ENCODE measurements around the gene KCNJ6.

The KCNJ6 gene

GRCh38 chr21:37917612-37918011 lies 1.4 kb upstream of the KCNJ6 start:
- no peak for DNase-seq (ENCODE audit: extremely low spot score)
- ChIA-PET POLR2A (no interaction called here), CTCF (interaction anchor here (1.6 kb wide), 1 partner anchor 19 kb away, joined by 3 read pairs; no protein-coding TSS in a partner anchor)
- TF ChIP-seq BHLHE40 (IDR thresholded peaks at IDR 0.05; ENCODE audit: borderline replicate concordance) (no peak), ARNT (IDR thresholded peaks at IDR 0.05) (no peak), L3MBTL2 (conservative IDR thresholded peaks at IDR 0.05) (no peak), SUZ12 (IDR thresholded peaks at IDR 0.05) (no peak), SP1 (IDR thresholded peaks at IDR 0.05) (no peak), ELF4 (IDR thresholded peaks at IDR 0.05) (no peak)

DNA sequence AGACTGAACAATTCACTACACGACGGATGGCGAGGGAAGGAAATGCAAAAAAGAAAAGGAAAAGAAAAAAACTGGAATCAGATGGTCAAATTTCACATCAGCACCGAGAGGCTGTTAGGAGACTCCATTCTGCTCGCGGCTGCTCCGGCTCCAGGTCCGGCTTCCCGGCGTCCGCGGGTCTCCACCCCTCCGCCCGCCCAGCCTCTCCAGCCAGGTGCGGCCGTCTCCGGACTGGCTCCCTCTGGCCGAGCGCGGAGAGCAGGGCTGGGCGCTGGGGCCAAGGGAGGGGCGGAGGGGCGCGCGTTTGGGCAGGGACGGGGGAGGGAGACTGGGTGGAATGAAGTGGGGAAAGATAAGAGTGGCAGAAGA lies 332 bp downstream of the KCNJ6 start:
- peak; percentile 21 for DNase-seq (ENCODE audit: extremely low spot score)
- ChIA-PET CTCF (interaction anchor here (1.0 to 1.6 kb wide), 2 partner anchors 21 to 217 kb away, joined by 3 read pairs; no protein-coding TSS in a partner anchor), POLR2A (no interaction called here)
- TF ChIP-seq L3MBTL2 (conservative IDR thresholded peaks at IDR 0.05) (no peak), FOXM1 (IDR thresholded peaks at IDR 0.05; ENCODE audit: borderline replicate concordance) (no peak), BHLHE40 (IDR thresholded peaks at IDR 0.05; ENCODE audit: borderline replicate concordance) (no peak), FOXA1 (IDR thresholded peaks at IDR 0.05) (no peak)

DNA sequence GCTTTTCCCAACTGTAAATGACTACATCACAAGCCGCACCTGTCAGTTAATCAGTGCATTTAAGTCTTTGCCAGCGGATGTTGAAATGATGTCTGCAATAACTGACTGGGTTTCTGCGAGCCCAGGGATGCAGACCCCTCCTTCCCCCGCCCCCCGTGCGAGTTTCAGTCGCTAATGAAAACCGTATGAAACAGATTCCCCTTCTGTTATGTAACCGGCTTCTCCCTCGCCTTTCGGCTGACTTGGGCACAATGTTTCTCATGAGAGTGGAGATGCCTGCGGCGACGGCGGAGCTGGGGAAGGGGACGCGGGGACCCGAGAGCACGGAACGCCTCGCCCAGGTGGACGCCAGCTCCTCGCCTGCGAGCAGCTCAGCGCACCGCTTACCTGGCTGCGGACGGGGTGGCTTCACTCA lies 753 bp downstream of the KCNJ6 start:
- ChIA-PET CTCF (interaction anchor here (1.0 kb wide), 1 partner anchor 217 kb away, joined by 3 read pairs; no protein-coding TSS in a partner anchor), POLR2A (no interaction called here)
- no peak for DNase-seq (ENCODE audit: extremely low spot score)
- TF ChIP-seq, protein P1, sequence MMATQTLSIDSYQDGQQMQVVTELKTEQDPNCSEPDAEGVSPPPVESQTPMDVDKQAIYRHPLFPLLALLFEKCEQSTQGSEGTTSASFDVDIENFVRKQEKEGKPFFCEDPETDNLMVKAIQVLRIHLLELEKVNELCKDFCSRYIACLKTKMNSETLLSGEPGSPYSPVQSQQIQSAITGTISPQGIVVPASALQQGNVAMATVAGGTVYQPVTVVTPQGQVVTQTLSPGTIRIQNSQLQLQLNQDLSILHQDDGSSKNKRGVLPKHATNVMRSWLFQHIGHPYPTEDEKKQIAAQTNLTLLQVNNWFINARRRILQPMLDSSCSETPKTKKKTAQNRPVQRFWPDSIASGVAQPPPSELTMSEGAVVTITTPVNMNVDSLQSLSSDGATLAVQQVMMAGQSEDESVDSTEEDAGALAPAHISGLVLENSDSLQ (IDR thresholded peaks at IDR 0.05) = no peak
- TF ChIP-seq BHLHE40 (IDR thresholded peaks at IDR 0.05; ENCODE audit: borderline replicate concordance) (no peak), LEF1 (IDR thresholded peaks at IDR 0.05; ENCODE audit: borderline replicate concordance) (no peak), CTBP1 (IDR thresholded peaks at IDR 0.05; ENCODE audit: borderline replicate concordance) (no peak), FOXA1 (IDR thresholded peaks at IDR 0.05) (no peak), L3MBTL2 (conservative IDR thresholded peaks at IDR 0.05) (no peak)

DNA sequence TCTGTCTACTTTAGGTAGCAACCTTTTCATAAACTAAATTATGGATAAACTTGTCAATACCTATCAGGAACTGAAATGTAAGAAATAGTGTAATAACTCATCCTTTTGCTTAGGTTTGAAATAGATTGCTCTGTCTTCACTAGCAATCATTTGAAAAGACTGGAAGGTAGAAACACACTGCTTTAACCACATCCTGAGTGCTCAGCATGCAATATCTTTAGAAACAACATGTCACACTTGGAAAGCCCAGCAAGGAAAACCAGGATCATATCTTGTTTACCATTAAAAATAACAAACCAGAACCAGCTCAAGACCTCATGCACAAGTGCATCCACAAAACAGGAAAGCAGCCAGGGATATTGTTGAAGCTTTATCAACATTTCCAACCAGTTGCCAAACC lies 3.6 kb downstream of the KCNJ6 start:
- ChIA-PET CTCF (interaction anchor here (1.5 kb wide), 1 partner anchor 11 kb away, joined by 3 read pairs; no protein-coding TSS in a partner anchor), POLR2A (no interaction called here)
- no peak for DNase-seq (ENCODE audit: extremely low spot score)
- no peak for TF ChIP-seq CTBP1 (IDR thresholded peaks at IDR 0.05; ENCODE audit: borderline replicate concordance)
- no peak for TF ChIP-seq LEF1 (IDR thresholded peaks at IDR 0.05; ENCODE audit: borderline replicate concordance)
- TF ChIP-seq NFRKB (IDR thresholded peaks at IDR 0.05) = no peak
- no peak for TF ChIP-seq FOXA1 (IDR thresholded peaks at IDR 0.05)
- TF ChIP-seq SP1 (IDR thresholded peaks at IDR 0.05) = no peak
- no peak for TF ChIP-seq TARDBP (IDR thresholded peaks at IDR 0.05)
- no peak for TF ChIP-seq ZNF384 (IDR thresholded peaks at IDR 0.05)
- TF ChIP-seq, protein P1 (IDR thresholded peaks at IDR 0.05) = no peak
- TF ChIP-seq HDGF (IDR thresholded peaks at IDR 0.05; ENCODE audit: borderline replicate concordance) = no peak
- TF ChIP-seq FOXM1 (IDR thresholded peaks at IDR 0.05; ENCODE audit: borderline replicate concordance) = no peak
- TF ChIP-seq ARNT (IDR thresholded peaks at IDR 0.05) = no peak
- no peak for TF ChIP-seq L3MBTL2 (conservative IDR thresholded peaks at IDR 0.05)
- no peak for TF ChIP-seq BHLHE40 (IDR thresholded peaks at IDR 0.05; ENCODE audit: borderline replicate concordance)
- no peak for TF ChIP-seq SUZ12 (IDR thresholded peaks at IDR 0.05)
- TF ChIP-seq ELF4 (IDR thresholded peaks at IDR 0.05) = no peak
- TF ChIP-seq FOXK2 (IDR thresholded peaks at IDR 0.05) = no peak

DNA sequence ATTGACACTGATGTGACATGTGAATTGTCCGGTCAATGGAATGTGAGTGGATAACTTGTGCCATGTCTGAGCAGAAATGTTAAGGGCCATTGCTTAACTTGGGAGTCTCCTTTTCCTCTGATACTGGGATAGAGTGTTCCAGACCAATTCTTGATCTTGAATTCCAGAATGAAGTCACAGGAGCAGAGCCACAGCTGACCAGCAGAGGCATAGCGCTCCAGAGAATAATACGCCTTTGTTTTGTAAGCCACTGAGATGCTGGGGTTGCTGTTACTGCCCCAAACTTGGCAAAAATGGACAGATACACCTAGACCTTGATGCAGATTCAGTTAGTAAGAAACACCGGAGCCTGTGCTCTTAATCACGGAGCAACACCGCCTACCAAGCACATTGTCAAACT lies 6.3 kb downstream of the KCNJ6 start:
- DNase-seq (ENCODE audit: extremely low spot score) = no peak
- TF ChIP-seq ARNT (IDR thresholded peaks at IDR 0.05) = no peak
- TF ChIP-seq CTBP1 (IDR thresholded peaks at IDR 0.05; ENCODE audit: borderline replicate concordance) = no peak
- no peak for TF ChIP-seq L3MBTL2 (conservative IDR thresholded peaks at IDR 0.05)
- no peak for TF ChIP-seq NFRKB (IDR thresholded peaks at IDR 0.05)
- TF ChIP-seq ZNF384 (IDR thresholded peaks at IDR 0.05) = no peak
- no peak for TF ChIP-seq FOXA1 (IDR thresholded peaks at IDR 0.05)
- TF ChIP-seq FOXK2 (IDR thresholded peaks at IDR 0.05) = no peak
- no peak for TF ChIP-seq BHLHE40 (IDR thresholded peaks at IDR 0.05; ENCODE audit: borderline replicate concordance)
- TF ChIP-seq TARDBP (IDR thresholded peaks at IDR 0.05) = no peak
- TF ChIP-seq SP1 (IDR thresholded peaks at IDR 0.05) = no peak
- TF ChIP-seq HDGF (IDR thresholded peaks at IDR 0.05; ENCODE audit: borderline replicate concordance) = no peak
- no peak for TF ChIP-seq FOXM1 (IDR thresholded peaks at IDR 0.05; ENCODE audit: borderline replicate concordance)
- TF ChIP-seq, protein P1 (IDR thresholded peaks at IDR 0.05) = no peak
- no peak for TF ChIP-seq SUZ12 (IDR thresholded peaks at IDR 0.05)
- ChIA-PET CTCF (no interaction called here), POLR2A (no interaction called here)

- CTCF ChIA-PET = no interaction called here
- TF ChIP-seq BHLHE40 (IDR thresholded peaks at IDR 0.05; ENCODE audit: borderline replicate concordance) (no peak), FOXM1 (IDR thresholded peaks at IDR 0.05; ENCODE audit: borderline replicate concordance) (no peak), L3MBTL2 (conservative IDR thresholded peaks at IDR 0.05) (no peak)
- POLR2A ChIA-PET = no interaction called here
- no peak for DNase-seq (ENCODE audit: extremely low spot score)
Measured at GRCh38 chr21:37908691-37909090, 7.6 kb downstream of the KCNJ6 start.

DNA sequence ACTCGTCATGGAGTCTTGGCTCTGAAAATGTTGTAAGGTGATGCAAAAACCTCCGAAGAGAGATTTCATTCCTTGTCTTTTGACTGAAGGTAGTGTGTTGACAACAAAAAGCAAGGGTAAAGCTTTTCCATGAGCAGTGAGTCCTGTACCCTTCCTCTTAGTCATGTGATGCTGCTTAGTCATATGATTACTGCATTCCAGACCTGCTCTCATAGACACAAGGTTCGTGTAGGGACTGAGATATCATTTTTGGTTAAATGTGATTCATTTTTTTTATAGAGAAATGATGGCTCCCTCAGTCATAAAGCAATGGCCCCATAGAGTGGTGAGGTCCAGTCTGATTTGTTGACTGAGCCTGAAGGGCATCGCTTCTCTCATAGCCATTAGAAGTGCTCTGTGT lies 9.2 kb downstream of the KCNJ6 start:
- CTCF ChIA-PET = no interaction called here
- POLR2A ChIA-PET = no interaction called here
- TF ChIP-seq LEF1 (IDR thresholded peaks at IDR 0.05; ENCODE audit: borderline replicate concordance) (no peak), CTBP1 (IDR thresholded peaks at IDR 0.05; ENCODE audit: borderline replicate concordance) (no peak), SUZ12 (IDR thresholded peaks at IDR 0.05) (no peak), FOXA1 (IDR thresholded peaks at IDR 0.05) (no peak), FOXK2 (IDR thresholded peaks at IDR 0.05) (no peak), ZNF384 (IDR thresholded peaks at IDR 0.05) (no peak), SP1 (IDR thresholded peaks at IDR 0.05) (no peak), FOXM1 (IDR thresholded peaks at IDR 0.05; ENCODE audit: borderline replicate concordance) (no peak), BHLHE40 (IDR thresholded peaks at IDR 0.05; ENCODE audit: borderline replicate concordance) (no peak), TARDBP (IDR thresholded peaks at IDR 0.05) (no peak), ARNT (IDR thresholded peaks at IDR 0.05) (no peak)
- no peak for DNase-seq (ENCODE audit: extremely low spot score)

Data from HEK293T (cell line).